Activated CD8-positive, alpha-beta memory T cell treated with anti-CD3 and anti-CD28 coated beads, Interleukin-2, amount 50 U/mL, for 24 hours (primary cell): ENCODE measurements around the gene NLRC5.
"Not testable (repeated sequence)": the region's sequence is repeated elsewhere in the genome, so short reads cannot be mapped to it uniquely, and the experiment has no call there.

Experiments
- DNase-seq: peaks from one replicate; pipeline ENCODE4 v3.0.0-alpha.2; 2020; ENCODE audit errors: extremely low read depth

NLRC5 gene

DNA sequence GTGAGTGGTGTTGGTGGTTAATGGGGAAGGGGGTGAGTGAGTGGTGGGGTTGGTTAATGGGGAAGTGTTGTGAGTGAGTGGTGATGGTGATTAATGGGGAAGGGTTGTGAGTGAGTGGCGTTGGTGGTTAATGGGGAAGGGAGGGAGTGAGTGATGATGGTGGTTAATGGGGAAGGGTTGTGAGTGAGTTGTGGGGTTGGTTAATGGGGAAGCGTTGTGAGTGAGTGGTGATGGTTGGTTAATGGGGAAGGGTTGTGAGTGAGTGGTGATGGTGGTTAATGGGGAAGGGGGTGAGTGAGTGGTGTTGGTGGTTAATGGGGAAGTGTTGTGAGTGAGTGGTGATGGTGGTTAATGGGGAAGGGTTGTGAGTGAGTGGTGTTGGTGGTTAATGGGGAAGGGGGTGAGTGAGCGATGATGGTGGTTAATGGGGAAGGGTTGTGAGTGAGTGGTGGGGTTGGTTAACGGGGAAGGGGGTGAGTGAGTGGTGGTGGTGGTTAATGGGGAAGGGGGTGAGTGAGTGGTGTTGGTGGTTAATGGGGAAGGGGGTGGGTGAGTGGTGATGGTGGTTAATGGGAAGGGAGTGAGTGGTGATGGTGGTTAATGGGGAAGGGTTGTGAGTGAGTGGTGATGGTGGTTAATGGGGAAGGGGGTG is 81.8 kb downstream of the NLRC5 start:
- not testable (repeated sequence) for DNase-seq

DNA sequence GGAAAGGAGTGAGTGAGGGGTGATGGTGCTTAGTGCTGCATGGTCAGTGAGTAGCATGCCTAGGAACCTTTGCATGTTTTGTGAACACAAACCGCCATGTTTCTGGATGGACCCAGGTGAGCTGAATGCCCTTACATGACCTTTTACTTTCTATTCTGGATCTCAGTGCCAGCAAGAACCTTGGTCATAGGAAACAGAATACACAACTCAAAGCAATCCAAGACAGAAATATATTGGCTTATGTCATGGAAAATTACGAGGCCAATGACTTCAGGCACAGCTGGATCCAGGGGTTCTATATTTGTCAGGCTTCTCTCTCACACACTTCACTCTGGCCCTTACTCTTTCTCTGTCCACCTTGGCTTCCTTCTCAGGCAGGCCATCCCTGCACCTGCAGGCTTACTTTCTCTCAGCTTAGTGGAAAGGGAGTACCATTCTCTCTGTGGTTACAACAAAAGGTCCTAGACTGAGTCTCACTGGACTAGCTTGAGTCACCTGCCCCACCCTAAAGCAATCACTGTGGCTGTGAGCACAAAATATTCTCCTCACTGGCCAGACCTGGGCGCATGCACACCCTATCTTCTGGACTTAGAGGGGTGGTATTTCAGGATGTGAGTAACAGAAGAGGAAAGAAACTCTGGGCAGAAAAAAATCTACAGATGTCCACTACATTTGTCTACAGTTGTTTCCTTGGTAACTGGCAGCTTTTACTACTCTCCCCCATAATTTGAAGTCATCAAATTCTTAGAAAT is 82.7 kb downstream of the NLRC5 start:
- DNase-seq = no peak

DNA sequence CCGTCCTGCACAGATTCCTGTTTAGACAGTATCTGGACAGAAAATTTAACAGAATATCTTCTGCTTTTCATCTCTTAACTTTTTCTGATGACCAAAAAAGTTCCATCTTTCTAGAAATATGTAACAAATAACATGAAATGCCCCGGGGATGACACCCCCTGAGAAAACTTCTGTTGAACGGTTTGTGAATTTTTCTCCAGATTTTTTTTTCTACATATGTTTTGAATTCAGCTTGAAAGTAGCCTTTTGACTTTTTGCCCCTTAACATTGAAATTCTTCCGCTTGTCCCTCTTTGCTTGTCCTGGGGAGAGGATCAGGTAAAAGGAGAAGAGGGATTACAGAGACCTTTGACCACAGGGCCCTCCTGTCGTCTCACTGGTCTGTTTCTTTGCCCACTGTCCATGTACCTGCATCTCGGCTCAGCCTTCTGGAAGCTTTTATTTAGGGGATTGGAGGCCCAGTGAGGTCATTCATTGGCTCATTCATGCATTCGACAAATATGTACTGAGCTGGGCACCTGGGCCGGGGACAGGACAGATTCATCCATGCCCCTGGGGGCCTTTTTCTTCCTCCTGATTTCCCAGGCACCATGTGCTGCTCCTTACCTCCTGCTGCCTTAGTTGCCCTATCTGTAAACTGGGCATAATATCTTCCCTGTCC is 83.4 kb downstream of the NLRC5 start:
- DNase-seq = no peak

DNA sequence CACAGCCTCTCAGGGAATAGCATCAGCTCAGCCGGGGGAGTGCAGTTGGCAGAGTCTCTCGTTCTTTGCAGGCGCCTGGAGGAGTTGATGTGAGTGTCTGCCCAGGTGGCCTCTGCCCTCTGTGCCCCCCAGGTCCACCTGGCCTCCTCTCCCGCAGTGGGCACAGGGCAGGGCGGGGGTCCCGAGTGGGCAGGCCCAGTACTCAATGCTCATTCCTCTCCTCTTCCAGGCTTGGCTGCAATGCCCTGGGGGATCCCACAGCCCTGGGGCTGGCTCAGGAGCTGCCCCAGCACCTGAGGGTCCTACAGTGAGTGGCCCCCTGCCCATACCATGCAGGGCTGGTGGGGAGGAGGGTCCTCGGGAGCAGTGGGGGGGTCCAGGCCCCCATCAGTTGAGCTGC is 88.4 kb downstream of the NLRC5 start:
- no peak for DNase-seq

DNA sequence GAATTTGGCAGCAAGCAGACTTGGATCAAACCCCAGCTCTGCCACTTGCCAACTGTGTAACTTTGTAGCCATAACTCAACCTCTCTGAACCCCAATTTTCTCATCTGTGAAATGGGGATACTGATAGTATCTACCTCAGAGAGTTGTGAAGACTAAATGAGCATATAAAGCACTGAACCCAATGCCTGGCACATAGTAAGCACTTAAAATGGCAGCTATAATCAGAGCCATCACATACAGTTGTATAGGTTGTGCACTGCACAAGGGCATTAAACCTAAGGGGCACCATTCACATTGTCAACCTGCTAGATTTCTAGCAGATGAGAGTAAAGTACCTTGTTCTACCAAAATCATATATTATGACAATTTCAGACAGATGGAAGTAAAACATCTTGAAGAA is 92.4 kb downstream of the NLRC5 start:
- DNase-seq = no peak

DNA sequence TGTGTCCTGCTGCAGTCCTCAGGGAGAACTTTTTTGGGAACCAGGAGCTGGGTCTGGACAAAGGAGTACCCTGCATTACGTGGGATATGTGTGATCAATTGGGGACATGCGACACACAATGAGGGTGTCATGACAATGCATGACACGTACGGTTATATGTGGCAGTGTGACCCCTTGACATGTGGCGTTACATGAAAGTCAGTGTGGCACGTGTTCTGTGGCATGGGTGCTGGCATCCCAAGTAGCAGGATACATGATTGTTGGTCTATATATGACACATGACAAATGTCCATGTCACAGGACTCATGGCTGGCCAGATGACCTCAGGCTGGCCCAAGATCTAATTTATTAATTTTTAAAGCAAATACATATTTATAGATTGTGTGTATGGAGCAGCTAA is 93.3 kb downstream of the NLRC5 start:
- DNase-seq = no peak

DNA sequence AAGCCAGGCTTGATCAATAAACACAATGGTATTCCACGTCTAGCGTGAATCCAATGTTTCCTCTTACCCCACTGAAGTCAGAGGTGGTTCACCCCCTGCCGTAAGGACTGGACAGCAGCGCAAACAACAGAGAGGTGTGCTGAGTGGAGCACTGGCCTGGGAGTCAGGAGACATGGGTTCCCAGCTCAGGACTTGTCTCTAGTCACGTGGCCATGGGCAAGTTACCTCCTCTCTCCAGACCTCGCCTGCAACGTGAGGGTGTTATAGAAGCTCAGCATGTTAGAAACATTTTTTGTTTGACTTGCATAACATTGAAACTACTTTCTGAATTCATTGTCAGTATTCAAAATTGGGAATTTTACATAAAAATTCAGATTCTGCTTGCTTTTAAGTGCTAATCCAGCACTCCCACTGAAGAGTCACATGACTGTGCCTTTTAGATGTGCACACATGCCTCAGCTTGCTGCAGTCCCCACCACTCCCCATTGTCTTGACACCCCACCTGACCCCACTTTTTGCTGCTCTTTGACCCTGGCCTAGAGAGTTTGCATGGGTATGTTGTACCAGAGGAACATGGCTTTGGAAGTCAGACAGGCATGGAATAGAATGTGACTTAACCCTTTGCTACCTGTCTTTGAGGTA is 94.2 kb downstream of the NLRC5 start:
- no peak for DNase-seq

DNA sequence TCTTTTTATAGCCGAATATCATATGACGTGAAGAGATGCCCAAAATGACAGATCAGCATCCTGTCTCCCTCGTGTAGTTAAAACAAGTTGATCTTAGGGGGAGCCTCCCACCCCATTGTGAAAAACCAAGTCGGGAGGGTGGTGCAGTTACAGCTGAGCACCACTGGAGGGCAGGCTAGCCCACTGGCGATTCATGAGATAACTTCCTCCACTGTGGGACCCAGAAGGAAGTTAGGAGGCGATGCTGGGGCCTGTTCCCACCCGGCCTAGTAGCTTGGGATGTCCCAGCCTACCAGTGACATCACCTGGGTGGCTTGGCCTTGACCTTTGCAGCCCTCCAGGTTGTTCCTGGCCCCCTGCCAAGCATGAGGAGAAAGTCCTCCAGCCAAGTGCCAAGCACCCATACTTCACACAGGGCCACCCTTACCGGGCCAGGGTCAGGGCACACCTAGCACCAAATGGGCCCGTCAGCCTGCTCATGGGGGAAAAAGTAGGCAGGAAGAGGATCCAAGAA is 95.0 kb downstream of the NLRC5 start:
- peak; percentile 45 for DNase-seq

DNA sequence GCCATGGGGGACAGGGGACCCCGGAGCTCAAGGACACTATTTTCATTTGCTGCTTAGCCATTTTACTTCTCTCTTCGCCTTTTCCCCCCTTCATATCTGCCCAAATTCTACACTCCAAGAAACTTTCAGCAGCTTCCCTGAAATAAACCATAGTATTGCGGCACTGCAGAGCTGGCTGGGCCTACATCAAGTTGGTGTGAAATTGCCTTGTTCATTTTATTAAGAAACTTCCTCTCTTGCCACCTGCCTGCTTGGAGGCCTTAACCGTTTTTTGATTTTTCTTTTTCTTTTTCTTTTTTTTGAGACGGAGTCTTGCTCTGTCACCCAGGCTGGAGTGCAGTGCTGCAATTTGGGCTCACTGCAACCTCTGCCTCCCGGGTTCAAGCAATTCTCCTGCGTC is 95.6 kb downstream of the NLRC5 start:
- DNase-seq = no peak

DNA sequence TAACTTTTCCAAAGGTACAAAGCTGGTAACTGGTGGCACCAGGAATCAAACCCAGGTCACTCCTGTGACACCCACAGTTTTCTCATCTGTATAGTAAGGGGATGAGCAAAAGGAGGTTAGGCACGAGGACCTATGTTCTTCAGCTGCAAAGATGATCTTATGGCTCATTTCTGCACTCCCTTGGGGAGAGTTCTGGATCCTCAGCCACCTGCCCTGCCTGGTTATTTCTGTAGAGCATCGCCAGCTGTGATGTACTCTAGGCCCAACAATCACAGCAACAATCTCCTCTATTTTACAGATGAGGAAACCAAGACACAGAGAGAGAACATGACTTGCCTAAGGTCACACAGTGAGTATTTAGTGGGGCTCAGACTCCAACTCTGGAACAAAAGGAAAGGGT is 97.6 kb downstream of the NLRC5 start:
- no peak for DNase-seq

DNA sequence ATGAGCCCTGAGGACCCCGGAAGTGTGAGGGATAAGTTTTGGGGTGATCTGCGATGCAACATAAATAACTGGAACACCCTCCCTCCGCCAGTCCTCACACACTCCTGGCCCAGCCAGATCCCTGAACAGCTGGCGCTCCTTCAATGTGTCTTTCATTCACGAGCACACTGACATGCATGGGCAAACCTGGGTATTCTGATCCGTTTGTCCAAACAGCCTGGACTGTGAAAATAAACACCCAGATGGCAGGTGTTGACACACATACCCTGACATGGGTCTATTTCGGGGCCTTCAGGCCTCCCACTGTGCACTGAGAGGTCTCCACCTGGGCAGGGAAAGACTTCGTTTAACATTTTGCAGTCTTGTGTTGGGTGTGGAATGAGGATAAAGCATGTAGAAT is 100.0 kb downstream of the NLRC5 start:
- no peak for DNase-seq

DNA sequence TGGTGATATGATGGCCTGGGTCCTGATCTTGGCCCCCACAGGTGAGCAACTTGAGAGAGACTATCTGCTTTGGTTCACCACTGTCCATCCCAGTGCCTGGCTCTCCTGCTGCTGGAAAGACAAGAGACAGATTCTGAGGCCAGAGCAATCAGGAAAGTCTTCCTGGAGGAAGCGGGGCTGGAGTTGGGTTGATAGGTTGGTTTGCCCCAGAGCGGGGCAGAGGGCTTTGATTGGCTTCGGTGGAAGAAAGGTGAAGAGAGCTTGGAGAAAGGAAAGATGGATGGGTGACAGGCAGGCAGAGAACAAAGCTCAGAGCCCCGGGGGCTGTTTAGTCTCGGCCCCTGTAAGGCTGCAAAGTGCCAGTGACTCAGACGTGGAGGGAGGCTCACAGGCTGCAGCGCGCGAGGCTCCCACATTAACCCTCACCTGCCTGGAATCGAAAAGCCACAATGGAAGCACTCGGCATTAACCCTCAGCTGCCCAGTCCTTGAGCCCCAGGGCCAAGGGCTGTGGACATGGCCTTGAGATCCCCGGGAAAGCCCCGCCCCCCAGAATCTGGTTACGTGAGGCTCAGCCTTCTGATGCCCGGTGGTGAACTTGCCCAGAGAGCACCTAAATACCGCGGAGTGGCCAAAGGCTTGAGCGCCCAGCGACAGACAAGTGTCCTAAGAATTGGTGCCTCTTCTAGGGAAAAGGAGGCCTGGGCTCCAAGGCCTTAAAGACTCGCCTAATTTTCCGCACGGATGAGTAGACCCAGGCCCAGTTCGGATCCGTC is 102.0 kb downstream of the NLRC5 start:
- DNase-seq = no peak

DNA sequence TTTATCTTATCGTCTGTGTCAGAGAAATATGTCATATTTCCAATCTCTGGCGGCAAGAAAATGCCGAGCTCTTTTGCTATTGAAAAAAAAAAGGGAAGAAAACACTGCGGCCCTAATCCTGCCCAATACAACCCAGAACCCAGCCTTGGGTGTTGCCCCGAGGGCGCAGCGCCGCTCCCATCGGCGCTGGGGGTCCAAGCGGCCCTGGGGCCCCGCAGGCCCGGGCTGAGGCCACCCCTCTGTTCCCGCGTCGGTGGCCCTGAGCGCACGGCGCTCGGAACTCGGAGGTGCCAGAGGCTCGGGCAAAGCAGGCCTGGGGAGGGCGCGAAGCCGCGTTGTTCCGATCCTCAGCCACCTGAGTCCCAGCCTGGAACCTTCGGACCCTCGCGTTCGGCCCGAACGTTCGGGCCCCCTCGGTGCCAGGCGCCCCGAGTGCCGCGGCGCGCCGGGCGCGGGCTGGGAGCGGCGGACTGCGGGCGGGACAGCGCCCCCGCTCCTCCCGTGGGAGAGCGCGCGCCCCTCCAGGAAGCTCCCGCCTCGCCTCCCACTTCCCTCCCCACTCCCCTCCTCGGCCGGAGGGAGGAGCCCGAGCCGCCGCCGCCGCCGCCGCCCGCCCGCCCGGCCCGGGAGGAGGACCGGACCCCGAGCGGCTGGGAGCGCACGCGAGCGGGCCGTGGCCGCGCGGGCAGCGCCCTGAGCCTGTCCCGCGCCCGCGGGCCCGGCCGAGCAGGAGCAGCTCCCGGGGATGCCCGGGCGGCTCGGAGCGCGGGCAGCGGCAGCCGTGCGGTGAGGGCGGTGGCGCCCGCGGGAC is 102.8 kb downstream of the NLRC5 start, which contains the start of gene CPNE2:
Gene CPNE2 (plus strand): TSS at position 609 of the 811 bp plus-strand sequence. CDS start 18,160 bp downstream, outside the sequence.
- DNase-seq = no peak

DNA sequence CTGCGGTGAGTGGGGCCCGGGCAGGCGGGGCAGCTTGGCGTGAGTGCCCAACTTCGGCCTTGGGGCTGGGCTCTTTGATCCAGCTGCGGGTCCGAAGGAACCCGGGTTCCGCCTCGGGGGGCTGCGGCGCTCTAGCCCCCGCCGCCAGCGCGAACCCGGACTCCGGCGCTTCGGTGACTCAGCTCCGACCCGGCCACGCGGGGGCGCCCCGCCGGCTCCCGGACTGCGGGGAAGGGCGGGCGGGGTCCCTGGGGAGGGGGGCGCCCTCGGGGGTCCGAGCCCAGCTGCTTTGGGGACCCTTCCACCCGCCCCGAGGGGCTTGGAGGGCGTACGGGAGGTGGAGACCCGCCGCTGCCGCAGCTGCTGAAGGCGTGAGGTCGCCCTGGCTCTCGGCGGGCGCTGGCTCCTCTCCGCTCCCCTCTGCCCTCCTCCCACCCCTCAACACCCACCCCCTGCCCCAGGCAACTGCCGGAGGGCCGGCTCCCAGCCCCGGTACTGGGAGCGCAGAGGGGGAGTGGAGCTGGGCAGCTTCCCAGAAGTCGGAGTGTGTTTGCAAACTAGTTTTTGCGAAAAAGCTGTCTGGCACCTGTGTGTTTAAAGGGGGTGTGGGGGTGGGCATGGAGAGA is 103.5 kb downstream of the NLRC5 start:
- DNase-seq = no peak

DNA sequence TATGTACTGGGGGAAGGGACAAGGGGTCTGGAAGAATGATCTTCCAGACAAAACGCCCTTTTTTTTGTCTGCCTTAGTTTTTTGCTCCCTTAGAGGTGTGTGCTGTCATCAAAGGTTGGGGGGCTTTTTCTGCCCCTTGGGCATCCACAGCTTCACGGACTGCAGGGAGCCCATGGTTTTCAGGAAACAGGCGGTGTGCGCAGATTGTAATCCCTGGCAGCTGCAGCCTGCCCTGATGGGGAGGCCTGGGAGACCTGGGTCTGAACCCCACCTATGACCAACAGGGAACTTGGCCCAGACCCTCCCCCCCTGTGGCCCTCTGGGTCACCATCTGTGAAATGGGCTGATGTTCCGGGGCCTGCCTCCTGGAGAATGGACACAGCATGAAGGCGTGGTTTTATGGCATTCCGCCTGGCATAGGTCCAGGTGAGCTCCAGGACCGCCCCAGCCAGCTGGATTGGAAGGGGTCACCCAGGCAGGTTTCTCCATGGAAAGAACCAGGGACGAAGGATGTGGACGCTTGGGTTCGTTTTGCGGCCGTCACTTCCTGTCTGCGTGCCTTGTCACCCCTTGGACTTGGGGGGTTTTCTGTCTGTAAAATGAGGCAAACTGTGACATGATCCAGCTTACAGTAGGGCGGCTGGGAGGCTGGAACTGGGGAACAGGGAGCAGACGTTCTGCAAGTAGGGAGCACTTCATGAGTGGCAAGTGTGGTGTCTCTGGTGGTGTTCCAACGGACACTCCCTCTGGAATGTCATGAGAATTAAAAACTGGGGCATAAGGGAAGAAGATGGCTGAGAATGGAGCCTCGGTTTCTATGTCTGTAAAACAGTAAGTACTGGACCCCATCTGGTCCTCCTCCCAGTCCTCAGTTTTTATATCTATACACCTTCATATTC is 104.6 kb downstream of the NLRC5 start:
- no peak for DNase-seq

DNA sequence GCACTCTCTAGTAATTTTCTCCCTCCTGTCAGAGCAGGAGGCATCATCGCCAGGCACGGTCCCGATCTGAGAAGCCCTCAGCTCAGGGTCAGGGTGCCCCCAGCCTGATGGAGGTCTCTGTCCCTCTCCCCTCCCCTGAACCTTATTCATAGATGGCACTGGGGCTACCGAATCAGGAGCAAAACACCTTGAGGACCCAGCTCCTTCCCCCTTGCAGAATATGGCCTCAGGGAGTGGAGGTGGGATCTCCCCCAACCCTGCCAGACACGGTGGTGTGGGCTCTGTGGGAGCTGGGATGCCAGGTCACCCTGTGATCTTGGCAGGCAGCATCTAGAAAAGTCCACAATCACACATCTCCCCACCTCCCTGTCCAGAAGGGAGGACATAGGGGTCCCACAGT is 105.6 kb downstream of the NLRC5 start:
- no peak for DNase-seq

DNA sequence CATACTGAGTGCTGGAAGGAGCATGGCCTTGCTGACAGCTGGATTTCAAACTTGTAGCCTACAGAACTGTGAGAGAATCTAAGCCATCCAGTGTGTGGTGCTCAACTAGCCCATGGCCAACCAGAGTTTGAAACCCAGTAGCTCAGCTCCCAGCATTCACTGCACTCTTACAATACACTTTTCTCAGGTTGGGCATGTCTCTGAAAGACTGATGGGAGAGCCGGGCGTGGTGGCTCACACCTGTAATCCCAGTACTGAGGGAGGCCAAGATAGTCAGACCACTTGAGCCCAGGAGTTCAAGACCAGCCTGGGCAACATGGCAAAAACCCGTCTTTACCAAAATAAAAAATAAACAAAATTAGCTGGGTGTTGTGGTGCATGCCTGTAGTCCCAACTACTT is 106.8 kb downstream of the NLRC5 start:
- no peak for DNase-seq

DNA sequence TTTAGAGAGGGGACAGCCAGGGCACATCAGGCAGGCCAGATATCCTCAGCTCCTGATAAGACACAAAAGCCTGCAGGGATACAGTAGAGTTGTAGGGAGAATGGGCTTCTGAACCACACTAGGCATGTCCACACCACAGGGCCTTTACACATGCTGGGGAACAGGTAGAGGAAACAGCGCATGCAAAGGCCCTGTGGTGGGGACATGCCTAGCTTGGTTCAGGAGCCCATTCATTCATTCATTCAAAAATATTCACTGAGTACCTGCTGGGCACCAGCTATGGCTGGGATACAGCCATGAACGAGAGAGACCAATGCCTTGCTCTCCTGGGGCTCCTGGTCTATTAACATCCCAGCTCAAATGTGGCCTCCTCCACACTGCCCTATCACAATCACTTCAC is 107.4 kb downstream of the NLRC5 start:
- no peak for DNase-seq

DNA sequence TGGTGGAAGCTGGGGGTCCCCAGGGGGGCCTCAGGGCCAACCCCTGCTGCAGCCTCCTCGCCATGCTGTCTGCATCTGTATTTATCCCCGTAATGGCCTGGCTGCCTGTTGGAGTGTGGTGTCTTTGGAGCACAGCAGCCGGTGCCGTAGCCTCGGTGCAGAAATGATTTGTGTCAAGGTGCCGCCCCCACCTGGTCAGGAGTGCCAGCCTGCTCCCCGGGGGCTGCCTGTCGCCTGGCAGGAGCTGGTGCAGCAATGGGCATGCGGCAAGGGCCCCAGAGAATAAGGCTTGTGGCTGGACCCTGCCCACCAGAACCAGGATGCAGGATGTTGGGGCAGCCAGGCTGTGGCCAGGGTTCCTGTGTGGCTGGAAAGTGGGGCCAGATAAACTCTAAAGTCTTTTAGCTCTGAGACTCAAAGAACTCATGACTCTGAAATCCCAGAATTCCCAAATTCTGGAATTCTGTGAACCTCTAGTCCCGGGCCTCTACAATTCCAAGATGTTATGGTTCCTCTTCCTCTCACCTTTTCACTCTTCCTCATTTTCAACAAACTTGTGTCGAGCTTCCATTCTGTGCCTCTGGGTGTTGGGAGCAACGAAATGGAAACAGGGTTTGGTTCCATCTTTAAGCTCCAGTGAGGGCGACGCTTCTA is 109.0 kb downstream of the NLRC5 start:
- no peak for DNase-seq
